HG03139 (cell line): ENCODE results near the gene SMIM10L2A.
"Not testable (repeated sequence)": the region's sequence is repeated elsewhere in the genome, so short reads cannot be mapped to it uniquely, and the experiment has no call there.

Source experiments
- ATAC-seq: cut with Tn5 transposase; IDR thresholded peaks from one replicate; pipeline ENCODE4 v1.9.1; 2021; ENCODE audit not compliant: unreplicated experiment

SMIM10L2A gene

DNA sequence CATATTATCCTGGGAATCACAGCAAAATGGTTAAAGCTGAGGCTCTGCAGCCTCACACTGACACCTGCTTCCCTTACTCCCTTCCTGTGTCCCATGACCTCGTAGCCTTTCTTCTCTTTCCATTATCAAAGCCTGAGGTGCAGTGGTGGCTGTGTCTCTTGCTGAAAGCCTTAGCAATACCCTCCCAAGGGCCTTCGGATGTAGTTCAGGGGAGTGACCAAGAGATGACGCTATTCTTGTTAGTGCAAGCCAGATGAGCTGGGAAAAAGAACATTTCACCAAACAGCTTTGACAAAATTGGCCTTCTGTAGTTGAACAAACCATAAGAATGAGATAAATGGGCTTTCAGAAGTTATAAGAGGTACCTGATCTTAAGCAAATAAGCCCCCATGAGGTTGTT lies 31.6 kb downstream of the SMIM10L2A start:
- ATAC-seq: no peak

DNA sequence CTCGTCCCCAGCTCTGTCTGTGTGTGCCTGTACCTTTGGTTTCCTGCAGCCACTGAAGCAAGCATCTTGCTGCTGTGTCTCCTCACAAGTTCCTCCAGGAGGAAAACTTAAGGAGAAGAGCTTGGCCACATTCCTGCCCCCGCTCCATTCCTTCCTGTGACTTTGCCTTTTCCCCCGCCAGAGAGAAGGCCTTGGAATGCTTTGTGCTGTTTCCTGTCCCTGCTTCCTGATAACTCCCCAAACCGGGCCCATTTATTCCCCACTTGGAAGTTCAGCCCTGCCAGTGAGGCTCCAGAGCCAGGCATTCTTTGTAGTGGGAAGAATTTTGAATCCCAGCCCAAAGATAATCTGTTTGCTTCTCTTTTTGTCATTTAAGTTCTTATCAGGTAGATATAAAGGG lies 33.1 kb downstream of the SMIM10L2A start:
- no peak for ATAC-seq

DNA sequence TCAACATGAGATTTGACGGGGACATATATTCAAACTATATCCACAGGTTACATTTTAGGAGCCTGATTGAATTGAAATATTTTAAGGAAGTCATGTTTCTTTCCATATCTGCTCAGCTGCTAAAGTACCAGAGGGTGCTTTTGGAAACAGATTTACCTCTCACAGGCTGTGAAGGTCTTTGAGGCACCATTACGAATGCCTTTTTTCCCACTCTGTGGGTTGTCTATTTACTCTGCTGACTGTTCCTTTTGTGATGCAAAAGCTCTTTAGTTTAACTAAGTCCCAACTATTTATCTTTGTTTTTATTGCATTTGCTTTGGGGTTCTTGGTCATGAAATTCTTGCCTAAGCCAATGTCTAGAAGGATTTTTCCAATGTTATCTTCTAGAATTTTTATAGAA lies 40.0 kb downstream of the SMIM10L2A start:
- ATAC-seq: not testable (repeated sequence)

DNA sequence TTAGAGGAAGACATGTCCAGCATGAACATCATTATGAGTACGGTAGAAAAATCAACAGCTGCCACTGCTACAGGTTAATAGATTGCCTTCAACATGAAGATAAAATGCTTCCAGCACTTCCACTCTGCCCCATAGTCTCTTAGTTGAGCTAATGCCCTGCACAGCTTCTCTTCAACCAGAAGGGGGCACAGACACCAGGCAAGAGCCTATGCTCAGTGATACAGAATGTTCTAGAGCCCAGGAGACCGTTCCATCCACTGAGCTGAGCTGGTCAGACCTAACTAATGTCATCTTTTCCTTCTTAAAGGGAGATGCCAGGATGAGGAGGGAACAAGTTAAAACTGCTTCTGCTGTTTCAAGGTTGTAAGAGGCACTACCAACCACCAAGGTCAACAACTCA lies 42.2 kb downstream of the SMIM10L2A start:
- ATAC-seq: no peak

DNA sequence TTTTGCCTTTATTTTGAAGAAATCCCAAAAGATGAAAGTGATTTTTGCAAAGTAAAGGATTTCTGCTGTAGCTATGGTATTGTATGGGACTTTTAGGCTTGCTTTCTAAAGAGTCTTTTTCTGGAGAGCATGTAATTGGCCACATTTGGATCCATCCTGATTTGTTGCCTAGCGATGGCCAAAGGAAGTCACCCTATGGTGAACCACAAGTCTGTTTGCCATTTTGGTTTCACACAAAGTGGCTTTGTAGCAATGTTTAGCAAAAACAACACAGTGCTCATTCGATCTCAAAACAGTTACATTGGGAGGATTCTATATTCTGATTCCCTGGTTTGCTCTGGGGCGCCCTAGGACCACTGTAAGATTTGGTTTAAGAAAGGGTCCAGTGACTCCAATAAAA lies 54.6 kb downstream of the SMIM10L2A start:
- no peak for ATAC-seq

DNA sequence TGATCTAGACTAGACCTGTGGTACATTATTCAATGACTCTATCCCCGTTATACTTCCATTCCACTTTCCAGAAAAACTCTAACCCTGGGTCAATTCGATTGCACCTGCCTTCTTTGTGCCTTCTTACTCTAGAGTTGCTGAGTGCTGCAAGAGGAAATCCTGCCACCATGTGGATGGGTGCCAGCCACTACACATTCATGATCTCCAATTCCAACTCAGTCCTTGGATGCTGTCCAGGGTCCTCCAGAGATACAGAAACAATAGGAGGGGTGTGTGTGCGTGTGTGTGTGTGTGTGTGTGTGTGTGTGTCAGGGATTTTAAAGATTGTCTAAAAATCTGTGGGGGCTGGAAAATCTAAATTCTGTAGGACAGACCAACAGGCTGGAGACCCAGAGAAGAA lies 55.8 kb downstream of the SMIM10L2A start:
- no peak for ATAC-seq
